Common myeloid progenitor, CD34-positive (primary cell): ENCODE data around the gene SSR3.

Source experiments
- CTCF ChIA-PET: fragments of 350-600 bp; sonication (Branson Sonifier 250); formaldehyde crosslinking; loops from one replicate; lab custom pipeline; 2021; ENCODE audit warnings: antibody characterized with exemption; lab: Charles Lee
- POLR2A ChIA-PET: fragments of 350-600 bp; sonication (Branson Sonifier 250); formaldehyde crosslinking; loops from one replicate; lab custom pipeline; 2021; ENCODE audit warnings: antibody characterized with exemption; lab: Charles Lee
- DNase-seq, 3 donors: peaks; one replicate each; pipeline versions ENCODE4 v3.0.0 to v3.0.0-alpha.2; 2013
- H3K27ac ChIP-seq, 2 experiments: 1 replicate in 1 of 2; 2 replicates in 1 of 2; pipeline ENCODE4 v1.7.0; 2013; ENCODE audit warnings: inconsistent platforms in 2 of 2, low read length in 2 of 2, mild to moderate bottlenecking in 2 of 2, low read depth in 1 of 2, moderate library complexity in 1 of 2; ENCODE audit not compliant: severe bottlenecking in 2 of 2, insufficient read depth in 1 of 2, poor library complexity in 1 of 2
- H3K27me3 ChIP-seq, 5 experiments: replicated peaks in 2 of 5; 1 replicate in 3 of 5; 2 replicates in 2 of 5; pipeline versions ENCODE4 v1.6.1 to v1.7.0; 2013; ENCODE audit warnings: low read length in 4 of 5, mild to moderate bottlenecking in 2 of 5, moderate library complexity in 2 of 5, inconsistent platforms in 1 of 5; ENCODE audit not compliant: insufficient read depth in 5 of 5, control insufficient read depth in 4 of 5
- H3K36me3 ChIP-seq, 4 experiments: 1 replicate in 2 of 4; 2 replicates in 2 of 4; pipeline versions ENCODE4 v1.6.1 to v1.7.0; 2013; ENCODE audit warnings: low read length in 3 of 4, control low read depth in 1 of 4, mild to moderate bottlenecking in 1 of 4; ENCODE audit not compliant: control insufficient read depth in 4 of 4, insufficient read depth in 4 of 4
- H3K4me1 ChIP-seq, 4 experiments: 1 replicate in 3 of 4; 2 replicates in 1 of 4; pipeline versions ENCODE4 v1.6.1 to v1.7.1; 2013; ENCODE audit warnings: low read length in 3 of 4, mild to moderate bottlenecking in 3 of 4, control low read depth in 1 of 4, inconsistent platforms in 1 of 4, moderate library complexity in 1 of 4; ENCODE audit not compliant: control insufficient read depth in 4 of 4, insufficient read depth in 4 of 4; ENCODE audit errors: control extremely low read depth in 1 of 4
- H3K4me3 ChIP-seq, 7 experiments: 1 replicate in 4 of 7; 2 replicates in 3 of 7; pipeline versions ENCODE4 v1.5.1 to v1.7.0; 2013; ENCODE audit warnings: mild to moderate bottlenecking in 7 of 7, low read length in 6 of 7, moderate library complexity in 6 of 7, inconsistent platforms in 2 of 7, low read depth in 2 of 7, control low read depth in 1 of 7; ENCODE audit not compliant: insufficient read depth in 4 of 7, control insufficient read depth in 1 of 7; ENCODE audit errors: extremely low read depth in 1 of 7
- H3K9me3 ChIP-seq, 5 experiments: 1 replicate in 4 of 5; 2 replicates in 1 of 5; pipeline versions ENCODE4 v1.6.1 to v1.7.1; 2013; ENCODE audit warnings: low read length in 4 of 5, mild to moderate bottlenecking in 2 of 5, inconsistent platforms in 1 of 5, low read depth in 1 of 5, moderate library complexity in 1 of 5; ENCODE audit not compliant: control insufficient read depth in 4 of 5, insufficient read depth in 2 of 5; ENCODE audit errors: control extremely low read depth in 1 of 5
- WGBS: methylation state at CpG from one replicate; pipeline ENCODE4 v1.1.5; 2013; ENCODE audit not compliant: insufficient coverage; 5-methylcytosine and 5-hydroxymethylcytosine counted together

Gene SSR3

DNA sequence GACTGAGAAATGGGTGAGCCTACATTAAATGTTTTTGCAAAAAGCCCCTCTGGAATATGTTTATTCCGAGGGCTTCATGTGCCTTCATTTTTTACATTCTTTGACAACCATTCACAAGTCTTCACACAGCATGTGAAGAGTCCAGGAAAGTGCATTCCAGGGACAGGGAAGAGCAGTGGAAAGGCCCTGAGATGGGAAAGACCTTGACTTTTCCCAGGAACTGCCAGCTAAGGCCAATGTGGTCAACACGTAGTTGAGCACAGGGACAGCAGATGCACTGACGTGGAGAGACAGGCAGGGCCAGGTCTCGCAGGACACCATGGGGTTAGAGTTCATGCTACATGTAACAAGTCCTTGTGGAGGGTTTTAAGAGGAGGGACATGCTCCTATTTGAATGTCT lies 21.7 kb downstream of the SSR3 start:
- Histone ChIP-seq H3K4me3 (no peak overlapping the region), H3K9me3 (no peaks in the 10 kb centered on the region), H3K27ac (no peak overlapping the region), H3K36me3 (no peaks in the 10 kb centered on the region), H3K27me3 (peaks cover 0 to 13% (median 0%) of the 10 kb centered on the region in 5 experiments), H3K4me1 (no peaks in the 10 kb centered on the region)
- ChIA-PET CTCF (interaction anchor here (1.5 to 4.8 kb wide), 4 partner anchors 10 to 548 kb away, joined by 3 to 17 read pairs (median 4); no protein-coding TSS in a partner anchor), POLR2A (no interaction called here)
- 100% methylated on average over 4 of the region's 4 CpGs for WGBS
- DNase-seq: no peak

- WGBS: 100% methylated on average over 1 of the region's 3 CpGs
- Histone ChIP-seq H3K36me3 (no peaks in the 10 kb centered on the region), H3K27me3 (peaks cover 0 to 16% (median 0%) of the 10 kb centered on the region in 5 experiments), H3K27ac (no peak overlapping the region), H3K4me1 (no peaks in the 10 kb centered on the region), H3K4me3 (no peak overlapping the region), H3K9me3 (no peaks in the 10 kb centered on the region)
- ChIA-PET POLR2A (no interaction called here), CTCF (interaction anchor here (0.9 to 4.8 kb wide), 3 partner anchors 11 to 549 kb away, joined by 3 to 17 read pairs (median 5); no protein-coding TSS in a partner anchor)
- DNase-seq: no peak
Observed at GRCh38 chr3:156532730-156533129, 22.2 kb downstream of the SSR3 start.

DNA sequence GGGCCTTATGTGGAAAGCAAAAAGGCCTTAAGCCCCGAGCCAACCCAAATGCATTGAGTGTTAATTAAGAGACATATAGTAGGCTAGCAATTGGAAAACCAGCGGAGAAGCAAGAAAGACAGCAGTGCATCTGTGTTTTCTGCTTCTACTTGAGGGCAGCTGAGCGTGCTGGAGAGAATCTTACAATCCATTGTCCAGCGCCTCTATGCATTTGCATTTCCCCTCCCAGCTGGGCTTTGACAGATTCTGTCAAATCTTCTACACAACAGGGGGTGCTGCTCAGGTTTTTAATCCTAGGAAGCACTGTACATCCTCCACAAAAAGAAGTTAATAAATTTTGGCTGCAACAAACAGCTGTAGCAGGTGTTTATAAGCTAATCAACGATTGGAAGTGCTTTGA lies 23.9 kb downstream of the SSR3 start:
- Histone ChIP-seq H3K9me3 (no peaks in the 10 kb centered on the region), H3K36me3 (no peaks in the 10 kb centered on the region), H3K27ac (no peak overlapping the region), H3K4me3 (no peak overlapping the region), H3K4me1 (no peaks in the 10 kb centered on the region), H3K27me3 (peaks cover 0 to 23% (median 0%) of the 10 kb centered on the region in 5 experiments)
- WGBS: 100% methylated on average over 4 of the region's 5 CpGs
- POLR2A ChIA-PET: no interaction called here
- no peak for DNase-seq
- CTCF ChIA-PET: interaction anchor here (1.0 to 4.8 kb wide), 3 partner anchors 23 to 551 kb away, joined by 3 to 17 read pairs (median 5); no protein-coding TSS in a partner anchor

DNA sequence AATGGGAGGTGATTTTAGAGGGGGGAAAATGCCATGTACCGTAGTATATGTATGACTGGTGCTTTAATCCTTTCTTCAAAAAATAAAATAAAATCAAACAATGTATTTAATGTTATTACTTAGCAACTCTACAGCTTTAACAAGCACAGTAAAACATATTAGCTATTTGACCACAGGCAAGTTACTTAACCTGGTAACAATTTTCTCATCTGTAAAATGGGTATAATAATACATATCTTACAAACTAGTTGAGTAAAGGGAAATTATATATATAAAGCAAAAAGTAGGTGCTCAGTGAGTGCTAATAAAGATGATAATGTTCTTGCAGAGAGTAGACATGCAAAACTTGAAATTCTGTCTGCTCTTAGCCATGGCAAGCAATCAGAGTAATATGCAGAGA lies 27.9 kb downstream of the SSR3 start:
- H3K9me3 ChIP-seq: no peaks in the 10 kb centered on the region
- no peak for DNase-seq
- no peak overlapping the region for H3K27ac ChIP-seq
- H3K4me1 ChIP-seq: peaks cover 0 to 6% (median 3%) of the 10 kb centered on the region in 4 experiments
- CTCF ChIA-PET: interaction anchor here (0.6 to 1.6 kb wide), 5 partner anchors 8 to 610 kb away, joined by 3 to 6 read pairs (median 3); no protein-coding TSS in a partner anchor
- peaks cover 0 to 39% (median 12%) of the 10 kb centered on the region in 5 experiments for H3K27me3 ChIP-seq
- H3K4me3 ChIP-seq: no peak overlapping the region
- no peaks in the 10 kb centered on the region for H3K36me3 ChIP-seq
- no CpG with 5 or more reads among the region's 1 CpG for whole genome bisulfite sequencing
- POLR2A ChIA-PET: interaction anchor here (0.7 kb wide), 1 partner anchor 620 kb away, joined by 5 read pairs; no protein-coding TSS in a partner anchor

GRCh38 chr3:156525808-156526207 lies 29.1 kb downstream of the SSR3 start:
- Histone ChIP-seq H3K36me3 (no peaks in the 10 kb centered on the region), H3K4me3 (no peak overlapping the region), H3K27me3 (peaks cover 0 to 46% (median 12%) of the 10 kb centered on the region in 5 experiments), H3K9me3 (no peaks in the 10 kb centered on the region), H3K4me1 (peaks cover 0 to 6% (median 3%) of the 10 kb centered on the region in 4 experiments), H3K27ac (no peak overlapping the region)
- 100% methylated on average over 1 of the region's 1 CpG for WGBS
- DNase-seq: no peak
- ChIA-PET CTCF (interaction anchor here (1.1 to 1.2 kb wide), 2 partner anchors 562 to 563 kb away, joined by 3 read pairs; no protein-coding TSS in a partner anchor), POLR2A (interaction anchor here (0.6 kb wide), 1 partner anchor 9 kb away, joined by 5 read pairs; no protein-coding TSS in a partner anchor)

- no peak for DNase-seq
- H3K4me1 ChIP-seq: peaks cover 0 to 6% (median 3%) of the 10 kb centered on the region in 4 experiments
- H3K27me3 ChIP-seq: peaks cover 0 to 51% (median 17%) of the 10 kb centered on the region in 5 experiments
- H3K9me3 ChIP-seq: no peaks in the 10 kb centered on the region
- no peaks in the 10 kb centered on the region for H3K36me3 ChIP-seq
- CTCF ChIA-PET: interaction anchor here (0.6 to 1.1 kb wide), 3 partner anchors 12 to 630 kb away, joined by 3 to 4 read pairs (median 4); no protein-coding TSS in a partner anchor
- no peak overlapping the region for H3K27ac ChIP-seq
- WGBS: 95% methylated on average over 4 of the region's 4 CpGs
- no peak overlapping the region for H3K4me3 ChIP-seq
- POLR2A ChIA-PET: no interaction called here
Observed at GRCh38 chr3:156522673-156523072, 32.2 kb downstream of the SSR3 start.

DNA sequence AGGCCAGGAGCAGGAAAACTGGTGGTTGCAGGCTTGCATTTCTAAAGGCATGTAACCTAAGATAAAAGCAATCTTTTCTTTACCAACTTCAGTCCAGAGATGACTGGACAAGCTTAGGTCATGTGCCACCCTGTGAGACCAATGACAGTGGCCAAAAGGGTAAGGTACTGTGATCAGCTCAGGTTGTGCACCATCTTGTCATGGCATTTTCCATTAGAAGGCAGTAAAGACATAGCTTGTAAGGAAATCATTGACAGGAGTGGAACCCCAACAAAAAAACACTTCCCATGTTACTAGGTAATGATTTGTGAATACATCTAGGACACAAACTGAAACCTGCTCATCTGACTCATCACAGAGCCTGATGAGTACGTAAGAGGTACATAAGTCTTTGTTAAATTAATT lies 35.2 kb downstream of the SSR3 start:
- ChIA-PET CTCF (interaction anchor here (0.7 to 1.3 kb wide), 4 partner anchors 8 to 367 kb away, joined by 3 read pairs; no protein-coding TSS in a partner anchor), POLR2A (no interaction called here)
- no CpG with 5 or more reads among the region's 1 CpG for WGBS

More for the DNA sequence above, 35.2 kb downstream of the SSR3 start:
- peaks cover 0 to 1% (median under 1%) of the 10 kb centered on the region in 4 experiments for H3K4me1 ChIP-seq
- H3K27me3 ChIP-seq: peaks cover 0 to 48% (median 25%) of the 10 kb centered on the region in 5 experiments
- no peaks in the 10 kb centered on the region for H3K36me3 ChIP-seq
- no peak for DNase-seq
- no peaks in the 10 kb centered on the region for H3K9me3 ChIP-seq
- no peak overlapping the region for H3K27ac ChIP-seq
- no peak overlapping the region for H3K4me3 ChIP-seq
